Suppressor macrophage (primary cell): ENCODE results near the gene NECTIN4.

Experiments used
- DNase-seq, 4 experiments: peaks; one replicate each; pipeline ENCODE4 v3.0.0-alpha.2; 2020 to 2022

Gene NECTIN4

GRCh38 chr1:161021970-161022353 lies 67.4 kb downstream of the NECTIN4 start:
- DNase-seq: no peak

DNA sequence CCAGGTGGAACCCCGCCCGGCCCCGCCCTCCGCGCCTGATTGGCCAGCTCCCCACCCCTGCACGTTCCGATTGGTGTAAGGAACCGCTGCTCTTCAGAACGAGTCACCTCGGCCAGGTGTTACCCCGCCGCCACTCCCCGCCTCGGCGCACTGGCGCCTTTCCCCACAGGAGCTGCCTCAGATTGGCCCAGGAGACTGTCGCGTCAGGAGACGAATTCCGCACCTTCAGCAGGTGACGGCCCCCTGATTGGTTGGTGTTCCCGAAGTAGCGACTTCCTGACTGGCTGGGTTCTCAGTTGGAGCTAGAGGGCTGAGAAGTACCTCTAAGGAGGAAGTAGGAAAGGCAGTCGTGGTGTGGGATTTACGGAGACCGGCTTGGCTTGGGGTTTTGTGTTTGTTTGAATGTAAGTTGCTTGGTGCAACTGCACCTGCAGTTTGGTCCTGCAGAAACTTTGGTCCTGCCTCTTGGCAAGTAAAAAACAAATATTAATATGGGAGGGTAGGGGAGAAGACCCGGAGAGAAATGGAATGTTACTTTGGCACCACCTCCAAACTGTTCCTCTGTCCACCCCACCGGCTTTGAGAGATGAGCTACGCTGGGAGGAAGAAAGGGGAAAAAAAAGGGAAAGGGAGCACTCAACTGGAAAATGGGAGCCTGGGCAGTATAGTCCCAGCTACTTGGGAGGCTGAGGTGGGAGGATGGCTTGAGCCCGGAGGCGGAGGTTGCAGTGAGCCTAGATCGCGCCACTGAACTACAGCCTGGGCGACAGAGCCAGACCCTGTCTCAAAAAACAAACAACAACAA lies 68.0 kb downstream of the NECTIN4 start:
- peak; percentile 65 to 83 (median 83) for DNase-seq
